Parietal lobe (tissue), 1 donor: ENCODE results near the gene OR4C13. TPM values are rescaled to one million over a fixed set of nuclear protein-coding genes. Genes with fewer than 3 reads are reported as not detected.

Experiments used
- total RNA-seq: library from RNA; depleted of rRNA; stranded (reverse); fragments of >200 nt; gene quantifications from one replicate; pipeline ENCODE4 v1.2.3, GENCODE V29; 2014

Gene OR4C13
- not detected for total RNA-seq

GRCh38 chr11:49952091-49952490 is at the start of gene OR4C13:
TSS of gene OR4C13 (plus strand) at chr11:49952391. CDS start at chr11:49952423, 32 bp downstream.

GRCh38 chr11:49982435-49982834 is 30.2 kb downstream of the OR4C13 start, which contains the start of gene OR4C12:
TSS of gene OR4C12 (minus strand) at chr11:49982535. CDS start at chr11:49982501, 34 bp downstream.

Other genes starting within 250 kb of the OR4C13 start
- not detected for gene OR4C12, start 30.1 kb downstream of the OR4C13 start, total RNA-seq
- gene OR4C45, start 80.5 kb downstream of the OR4C13 start, total RNA-seq, result not detected